Neural progenitor cell (in vitro differentiated cells): ENCODE data around the gene PCDH15. TPM values are rescaled to one million over a fixed set of nuclear protein-coding genes. Genes with fewer than 3 reads are reported as not detected.

Source experiments
- DNase-seq: peaks from one replicate; pipeline ENCODE4 v3.0.0-alpha.2; 2016; ENCODE audit warnings: low spot score
- H2AFZ ChIP-seq: fragments of 200-600 bp; sonication (generic); replicated peaks from 2 replicates; pipeline ENCODE4 v1.6.1; 2016; ENCODE audit warnings: antibody characterized with exemption
- H3F3A ChIP-seq: fragments of 200-600 bp; sonication (generic); 2 replicates; pipeline ENCODE4 v1.6.1; 2016; ENCODE audit warnings: antibody characterized with exemption, low read depth
- H3K27ac ChIP-seq: fragments of 200-600 bp; sonication (generic); 2 replicates; pipeline ENCODE4 v1.5.1; 2016; ENCODE audit warnings: mild to moderate bottlenecking
- H3K27me3 ChIP-seq: fragments of 200-600 bp; sonication (generic); 2 replicates; pipeline ENCODE4 v1.6.1; 2016; ENCODE audit warnings: mild to moderate bottlenecking, moderate library complexity
- H3K36me3 ChIP-seq: fragments of 200-600 bp; sonication (generic); 2 replicates; pipeline ENCODE4 v1.5.1; 2016
- H3K4me1 ChIP-seq: fragments of 200-600 bp; sonication (generic); 2 replicates; pipeline ENCODE4 v1.6.1; 2016; ENCODE audit warnings: mixed run types
- H3K4me2 ChIP-seq: fragments of 200-600 bp; sonication (generic); 2 replicates; pipeline ENCODE4 v1.6.1; 2016
- H3K4me3 ChIP-seq: fragments of 200-600 bp; sonication (generic); 2 replicates; pipeline ENCODE4 v1.5.1; 2016
- H3K79me2 ChIP-seq: fragments of 200-600 bp; sonication (generic); 2 replicates; pipeline ENCODE4 v1.6.1; 2016; ENCODE audit warnings: low read depth
- H3K9ac ChIP-seq: fragments of 200-600 bp; sonication (generic); 2 replicates; pipeline ENCODE4 v1.6.1; 2016
- H3K9me3 ChIP-seq: fragments of 200-600 bp; sonication (generic); 2 replicates; pipeline ENCODE4 v1.5.1; 2016; ENCODE audit warnings: low read depth
- H4K20me1 ChIP-seq: fragments of 200-600 bp; sonication (generic); 2 replicates; pipeline ENCODE4 v1.6.1; 2016; ENCODE audit warnings: low read depth
- H3K27ac Mint-ChIP-seq: 3 replicates; pipeline ENCODE4 v1.8.0; 2021; ENCODE audit warnings: mixed read lengths
- H3K27me3 Mint-ChIP-seq: 2 replicates; pipeline ENCODE4 v1.8.0; 2022; ENCODE audit warnings: low read depth, mild to moderate bottlenecking, inconsistent platforms, moderate library complexity, mixed read lengths; ENCODE audit not compliant: insufficient read depth
- H3K36me3 Mint-ChIP-seq: 3 replicates; pipeline ENCODE4 v1.8.0; 2021; ENCODE audit warnings: mixed read lengths
- H3K4me1 Mint-ChIP-seq: 3 replicates; pipeline ENCODE4 v1.8.0; 2021; ENCODE audit warnings: mixed read lengths
- H3K4me3 Mint-ChIP-seq: 3 replicates; pipeline ENCODE4 v1.8.0; 2021; ENCODE audit warnings: mild to moderate bottlenecking, moderate library complexity, mixed read lengths
- H3K9me3 Mint-ChIP-seq: 3 replicates; pipeline ENCODE4 v1.8.0; 2020; ENCODE audit warnings: mixed read lengths
- CTCF ChIP-seq: fragments of 200-600 bp; sonication (generic); IDR thresholded peaks from 2 replicates; pipeline ENCODE4 v1.5.1; 2017; ENCODE audit warnings: antibody characterized with exemption, mild to moderate bottlenecking
- EZH2 ChIP-seq: fragments of 200-600 bp; sonication (generic); IDR thresholded peaks from 2 replicates; pipeline ENCODE4 v1.6.1; 2017; ENCODE audit warnings: antibody characterized with exemption, mild to moderate bottlenecking, moderate library complexity
- EZH2phosphoT487 ChIP-seq: fragments of 200-600 bp; sonication (generic); IDR thresholded peaks from 2 replicates; pipeline ENCODE4 v1.6.1; 2017; ENCODE audit warnings: antibody characterized with exemption
- total RNA-seq: library from RNA; depleted of rRNA; stranded (reverse); fragments of >200 nt; gene quantifications from 2 replicates; pipeline ENCODE4 v1.2.3, GENCODE V29; 2015; ENCODE audit warnings: low replicate concordance

The PCDH15 gene
- total RNA-seq, 1 donor from 2014 or later, result 0.17 TPM

- Mint-ChIP-seq H3K27ac (no peak overlapping the region), H3K27me3 (no peaks in the 10 kb centered on the region), H3K4me1 (no peaks in the 10 kb centered on the region), H3K36me3 (no peaks in the 10 kb centered on the region), H3K9me3 (no peaks in the 10 kb centered on the region), H3K4me3 (no peak overlapping the region)
- no peak for DNase-seq
- Histone ChIP-seq H3F3A (no peaks in the 10 kb centered on the region), H3K27me3 (no peaks in the 10 kb centered on the region), H3K9me3 (no peaks in the 10 kb centered on the region), H3K79me2 (no peaks in the 10 kb centered on the region), H3K27ac (no peak overlapping the region), H4K20me1 (no peaks in the 10 kb centered on the region), H3K9ac (no peak overlapping the region), H3K4me2 (no peak overlapping the region), H3K4me3 (no peak overlapping the region), H2AFZ (no peak overlapping the region), H3K4me1 (no peaks in the 10 kb centered on the region), H3K36me3 (no peaks in the 10 kb centered on the region)
- TF ChIP-seq EZH2phosphoT487, result no peak
- no peak for TF ChIP-seq EZH2
- no peak for TF ChIP-seq CTCF
Measured at GRCh38 chr10:54064215-54064614, 736.8 kb downstream of the PCDH15 start.

- Histone ChIP-seq H3K27ac (no peak overlapping the region), H3K9me3 (no peaks in the 10 kb centered on the region), H3K9ac (no peak overlapping the region), H3K4me2 (no peak overlapping the region), H2AFZ (no peak overlapping the region), H3F3A (no peaks in the 10 kb centered on the region), H3K27me3 (no peaks in the 10 kb centered on the region), H3K79me2 (no peaks in the 10 kb centered on the region), H3K4me3 (no peak overlapping the region), H3K36me3 (no peaks in the 10 kb centered on the region), H4K20me1 (no peaks in the 10 kb centered on the region), H3K4me1 (no peaks in the 10 kb centered on the region)
- H3K4me1 Mint-ChIP-seq, result no peaks in the 10 kb centered on the region
- H3K4me3 Mint-ChIP-seq, result no peak overlapping the region
- no peak for DNase-seq
- H3K27ac Mint-ChIP-seq, result no peak overlapping the region
- H3K27me3 Mint-ChIP-seq, result peaks cover 1% of the 10 kb centered on the region
- TF ChIP-seq EZH2, result no peak
- TF ChIP-seq EZH2phosphoT487, result no peak
- no peak for TF ChIP-seq CTCF
- H3K9me3 Mint-ChIP-seq, result no peaks in the 10 kb centered on the region
- H3K36me3 Mint-ChIP-seq, result no peaks in the 10 kb centered on the region
Measured at GRCh38 chr10:54063514-54063913, 737.5 kb downstream of the PCDH15 start.

- Histone ChIP-seq H3K4me1 (no peaks in the 10 kb centered on the region), H3K4me2 (no peak overlapping the region), H3F3A (no peaks in the 10 kb centered on the region), H3K9ac (no peak overlapping the region), H3K27ac (no peak overlapping the region), H2AFZ (no peak overlapping the region), H3K4me3 (no peak overlapping the region), H3K36me3 (no peaks in the 10 kb centered on the region), H3K9me3 (no peaks in the 10 kb centered on the region), H4K20me1 (no peaks in the 10 kb centered on the region), H3K79me2 (no peaks in the 10 kb centered on the region), H3K27me3 (no peaks in the 10 kb centered on the region)
- no peak for DNase-seq
- Mint-ChIP-seq H3K27ac (no peak overlapping the region), H3K27me3 (peaks cover 9% of the 10 kb centered on the region), H3K36me3 (no peaks in the 10 kb centered on the region), H3K4me1 (no peaks in the 10 kb centered on the region), H3K9me3 (peaks cover 11% of the 10 kb centered on the region), H3K4me3 (no peak overlapping the region)
- TF ChIP-seq EZH2, result no peak
Measured at GRCh38 chr10:54060572-54060971, 740.5 kb downstream of the PCDH15 start.

- no peaks in the 10 kb centered on the region for H3K27me3 ChIP-seq
- peaks cover 9% of the 10 kb centered on the region for H3K27me3 Mint-ChIP-seq
- no peak overlapping the region for H3K4me3 Mint-ChIP-seq
- TF ChIP-seq CTCF, result no peak
- no peak for TF ChIP-seq EZH2phosphoT487
- no peak for TF ChIP-seq EZH2
- H3F3A ChIP-seq, result no peaks in the 10 kb centered on the region
- H3K4me3 ChIP-seq, result no peak overlapping the region
- peaks cover 12% of the 10 kb centered on the region for H3K9me3 Mint-ChIP-seq
- H3K4me1 Mint-ChIP-seq, result no peaks in the 10 kb centered on the region
- DNase-seq, result no peak
- H2AFZ ChIP-seq, result no peak overlapping the region
- H3K4me2 ChIP-seq, result no peak overlapping the region
- no peaks in the 10 kb centered on the region for H3K9me3 ChIP-seq
- H4K20me1 ChIP-seq, result no peaks in the 10 kb centered on the region
- H3K36me3 ChIP-seq, result no peaks in the 10 kb centered on the region
- no peak overlapping the region for H3K9ac ChIP-seq
- H3K36me3 Mint-ChIP-seq, result no peaks in the 10 kb centered on the region
- H3K4me1 ChIP-seq, result no peaks in the 10 kb centered on the region
- no peak overlapping the region for H3K27ac ChIP-seq
- H3K79me2 ChIP-seq, result no peaks in the 10 kb centered on the region
- no peak overlapping the region for H3K27ac Mint-ChIP-seq
Measured at GRCh38 chr10:54057357-54057756, 743.7 kb downstream of the PCDH15 start.
